Astrocyte (in vitro differentiated cells and primary cell): Measurements from ENCODE around the gene TTYH3. TPM values are rescaled to one million over a fixed set of nuclear protein-coding genes. Genes with fewer than 3 reads are reported as not detected.

Source experiments
- DNase-seq: peaks from one replicate; pipeline ENCODE4 v3.0.0-alpha.2; 2010; ENCODE audit warnings: low read depth
- FAIRE-seq: peaks from 2 replicates; lab custom pipeline; 2011; peaks lifted over from hg19 to GRCh38; lab: Jason Lieb, UNC
- H2AFZ ChIP-seq: 2 replicates; pipeline ENCODE4 v1.6.0; 2012; ENCODE audit warnings: low read depth, low read length, inconsistent platforms
- H3K27ac ChIP-seq: 2 replicates; pipeline ENCODE4 v1.5.1; 2011; ENCODE audit warnings: low read depth, low read length, inconsistent platforms
- H3K27me3 ChIP-seq: 2 replicates; pipeline ENCODE4 v1.6.0; 2011; ENCODE audit warnings: low read length, inconsistent platforms; ENCODE audit not compliant: insufficient read depth
- H3K36me3 ChIP-seq: 2 replicates; pipeline ENCODE4 v1.5.1; 2011; ENCODE audit warnings: low read length, inconsistent platforms; ENCODE audit not compliant: insufficient read depth
- H3K4me1 ChIP-seq: 2 replicates; pipeline ENCODE4 v1.5.1; 2011; ENCODE audit warnings: low read length, inconsistent platforms; ENCODE audit not compliant: insufficient read depth
- H3K4me2 ChIP-seq: 2 replicates; pipeline ENCODE4 v1.6.0; 2012; ENCODE audit warnings: low read length, inconsistent platforms
- H3K4me3 ChIP-seq: 2 replicates; pipeline ENCODE4 v1.5.1; 2011; ENCODE audit warnings: low read depth, mild to moderate bottlenecking, low read length, inconsistent platforms; ENCODE audit not compliant: insufficient read depth
- H3K79me2 ChIP-seq: 2 replicates; pipeline ENCODE4 v1.6.0; 2012; ENCODE audit warnings: mild to moderate bottlenecking, low read length, inconsistent platforms; ENCODE audit not compliant: insufficient read depth
- H3K9ac ChIP-seq: 2 replicates; pipeline ENCODE4 v1.6.0; 2012; ENCODE audit warnings: mild to moderate bottlenecking, low read length, inconsistent platforms
- H3K9me3 ChIP-seq: 2 replicates; pipeline ENCODE4 v1.5.1; 2012; ENCODE audit warnings: low read depth, mild to moderate bottlenecking, low read length, inconsistent platforms; ENCODE audit not compliant: insufficient read depth
- H4K20me1 ChIP-seq: 2 replicates; pipeline ENCODE4 v1.6.0; 2012; ENCODE audit warnings: low read length, inconsistent platforms; ENCODE audit not compliant: insufficient read depth
- H3K27ac Mint-ChIP-seq: one replicate; pipeline ENCODE4 v1.8.0; 2021; ENCODE audit warnings: mild to moderate bottlenecking, mixed read lengths; ENCODE audit not compliant: unreplicated experiment
- H3K27me3 Mint-ChIP-seq: one replicate; pipeline ENCODE4 v1.8.0; 2021; ENCODE audit warnings: low read depth, mixed read lengths; ENCODE audit not compliant: unreplicated experiment
- H3K36me3 Mint-ChIP-seq: one replicate; pipeline ENCODE4 v1.8.0; 2021; ENCODE audit warnings: low read depth, mixed read lengths; ENCODE audit not compliant: unreplicated experiment
- H3K4me1 Mint-ChIP-seq: one replicate; pipeline ENCODE4 v1.8.0; 2021; ENCODE audit warnings: low read depth, mixed read lengths; ENCODE audit not compliant: unreplicated experiment
- H3K4me3 Mint-ChIP-seq: one replicate; pipeline ENCODE4 v1.8.0; 2021; ENCODE audit warnings: mild to moderate bottlenecking, moderate library complexity, mixed read lengths; ENCODE audit not compliant: unreplicated experiment
- H3K9me3 Mint-ChIP-seq: one replicate; pipeline ENCODE4 v1.8.0; 2021; ENCODE audit warnings: mild to moderate bottlenecking, mixed read lengths; ENCODE audit not compliant: unreplicated experiment
- CTCF ChIP-seq: IDR thresholded peaks from 2 replicates; pipeline ENCODE4 v1.5.1; 2011; ENCODE audit warnings: low read depth, mild to moderate bottlenecking, inconsistent platforms, low read length, moderate library complexity; ENCODE audit not compliant: insufficient read depth
- EZH2 ChIP-seq: IDR thresholded peaks from 2 replicates; pipeline ENCODE4 v1.6.1; 2012; ENCODE audit warnings: mild to moderate bottlenecking, low read length, inconsistent platforms; ENCODE audit not compliant: insufficient read depth
- total RNA-seq: library from RNA; stranded (reverse); gene quantifications from 2 replicates; pipeline ENCODE4 v1.2.1, GENCODE V29; 2021

TTYH3 gene
- total RNA-seq, 1 donor from 2014 or later, result 273 TPM

GRCh38 chr7:2606539-2606936 lies 25.2 kb upstream of the TTYH3 start:
- Histone ChIP-seq H3K9me3 (no peaks in the 10 kb centered on the region), H4K20me1 (no peaks in the 10 kb centered on the region), H3K36me3 (no peaks in the 10 kb centered on the region), H3K4me1 (no peaks in the 10 kb centered on the region), H3K79me2 (no peaks in the 10 kb centered on the region), H3K9ac (no peak overlapping the region), H2AFZ (no peak overlapping the region), H3K27ac (no peak overlapping the region), H3K4me3 (no peak overlapping the region), H3K4me2 (no peak overlapping the region), H3K27me3 (no peaks in the 10 kb centered on the region)
- Mint-ChIP-seq H3K4me3 (no peak overlapping the region), H3K27ac (no peak overlapping the region), H3K9me3 (no peaks in the 10 kb centered on the region), H3K27me3 (peaks cover 6% of the 10 kb centered on the region), H3K36me3 (peaks cover 19% of the 10 kb centered on the region), H3K4me1 (peaks cover 4% of the 10 kb centered on the region)
- DNase-seq (no peak), FAIRE-seq (no peak)
- TF ChIP-seq EZH2 (no peak), CTCF (no peak)

- TF ChIP-seq EZH2, result no peak
- no peak for TF ChIP-seq CTCF
- H2AFZ ChIP-seq, result no peak overlapping the region
- H3K9ac ChIP-seq, result no peak overlapping the region
- no peak overlapping the region for H3K27ac ChIP-seq
- H3K79me2 ChIP-seq, result no peaks in the 10 kb centered on the region
- H3K9me3 ChIP-seq, result no peaks in the 10 kb centered on the region
- H3K9me3 Mint-ChIP-seq, result no peaks in the 10 kb centered on the region
- H3K27me3 ChIP-seq, result no peaks in the 10 kb centered on the region
- FAIRE-seq (no peak), DNase-seq (no peak)
- peaks cover 14% of the 10 kb centered on the region for H3K36me3 Mint-ChIP-seq
- no peaks in the 10 kb centered on the region for H3K36me3 ChIP-seq
- H3K4me1 ChIP-seq, result no peaks in the 10 kb centered on the region
- no peak overlapping the region for H3K4me2 ChIP-seq
- H3K27me3 Mint-ChIP-seq, result peaks cover 6% of the 10 kb centered on the region
- no peak overlapping the region for H3K27ac Mint-ChIP-seq
- H4K20me1 ChIP-seq, result no peaks in the 10 kb centered on the region
- H3K4me1 Mint-ChIP-seq, result peaks cover 11% of the 10 kb centered on the region
- H3K4me3 ChIP-seq, result no peak overlapping the region
- no peak overlapping the region for H3K4me3 Mint-ChIP-seq
These were observed 24.5 kb upstream of the TTYH3 start for GRCh38 chr7:2607122-2607922.
